ENCODE results near the gene MYPN. TPM values are rescaled to one million over a fixed set of nuclear protein-coding genes. Genes with fewer than 3 reads are reported as not detected.
"Not testable (repeated sequence)": the region's sequence is repeated elsewhere in the genome, so short reads cannot be mapped to it uniquely, and the experiment has no call there.

The MYPN gene
- total RNA-seq, 1 donor from 2014 or later: 9.4 TPM

GRCh38 chr10:68171539-68172080 is 62.3 kb downstream of the MYPN start:
- no peak for DNase-seq

GRCh38 chr10:68172324-68172723 is 63.0 kb downstream of the MYPN start:
- no peak for DNase-seq

- no peak for DNase-seq
Observed at GRCh38 chr10:68175949-68176348, 66.7 kb downstream of the MYPN start.

DNA sequence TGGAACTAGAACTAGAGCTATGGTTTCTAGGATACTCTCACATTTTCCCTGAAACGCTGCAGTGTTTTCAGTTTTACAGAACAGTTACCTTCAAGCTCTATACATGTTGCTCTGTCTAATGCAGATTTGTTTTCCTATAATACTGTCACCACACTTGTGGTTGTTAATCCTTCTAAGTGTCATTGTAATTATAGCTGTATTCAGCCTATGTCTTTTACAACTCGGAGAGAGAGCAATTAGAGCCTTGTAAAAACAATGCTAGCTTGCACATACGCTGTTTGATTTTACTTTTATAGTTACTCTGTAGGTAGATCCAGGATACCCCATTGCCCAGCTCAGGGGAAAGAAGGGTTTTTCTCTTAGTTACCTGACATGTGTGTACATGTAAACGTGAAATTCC is 67.5 kb downstream of the MYPN start:
- DNase-seq: peak; percentile 43

GRCh38 chr10:68178592-68178991 is 69.3 kb downstream of the MYPN start:
- DNase-seq: no peak

GRCh38 chr10:68179016-68179415 is 69.7 kb downstream of the MYPN start:
- DNase-seq: no peak

DNA sequence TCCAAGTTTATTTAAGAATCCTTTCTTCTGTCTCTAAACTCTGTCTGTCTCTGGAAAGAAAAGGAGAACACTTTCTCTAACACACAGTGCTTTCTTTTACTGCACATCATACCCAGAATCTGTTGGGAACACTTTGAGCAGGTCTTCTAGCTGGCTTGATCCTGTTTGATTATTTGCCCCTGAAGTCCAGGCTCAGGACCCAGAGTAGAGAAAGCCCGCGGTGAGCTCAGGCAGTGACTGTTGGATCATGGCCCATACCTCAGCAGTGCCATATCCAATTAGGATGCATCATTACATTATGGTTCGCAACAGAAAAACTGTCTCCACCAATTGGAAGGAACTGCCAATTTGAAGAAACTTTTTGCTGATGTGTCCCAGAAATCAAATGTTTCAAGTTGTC is 71.2 kb downstream of the MYPN start:
- DNase-seq: no peak

DNA sequence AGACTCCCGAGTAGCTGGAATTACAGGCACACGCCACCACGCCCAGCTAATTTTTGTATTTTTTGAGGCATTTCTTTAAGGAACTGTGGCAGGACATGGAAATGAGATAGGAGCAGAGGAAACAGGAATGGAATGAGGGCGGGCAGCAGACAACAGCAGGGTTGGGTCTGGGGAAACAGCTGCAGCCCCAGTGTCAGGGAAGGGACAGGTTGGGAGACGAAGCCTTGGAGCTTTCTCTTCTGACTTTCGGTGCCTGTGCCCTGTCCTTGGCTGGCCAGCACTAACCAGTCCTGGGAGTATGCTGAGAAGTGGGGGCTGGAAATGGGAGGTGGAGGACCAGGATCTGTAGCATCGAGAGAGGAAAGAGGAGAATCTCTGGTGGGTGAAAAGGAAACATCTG is 75.3 kb downstream of the MYPN start:
- DNase-seq: no peak

GRCh38 chr10:68185085-68185484 is 75.8 kb downstream of the MYPN start:
- no peak for DNase-seq

GRCh38 chr10:68188835-68189234 is 79.5 kb downstream of the MYPN start:
- DNase-seq: no peak

DNA sequence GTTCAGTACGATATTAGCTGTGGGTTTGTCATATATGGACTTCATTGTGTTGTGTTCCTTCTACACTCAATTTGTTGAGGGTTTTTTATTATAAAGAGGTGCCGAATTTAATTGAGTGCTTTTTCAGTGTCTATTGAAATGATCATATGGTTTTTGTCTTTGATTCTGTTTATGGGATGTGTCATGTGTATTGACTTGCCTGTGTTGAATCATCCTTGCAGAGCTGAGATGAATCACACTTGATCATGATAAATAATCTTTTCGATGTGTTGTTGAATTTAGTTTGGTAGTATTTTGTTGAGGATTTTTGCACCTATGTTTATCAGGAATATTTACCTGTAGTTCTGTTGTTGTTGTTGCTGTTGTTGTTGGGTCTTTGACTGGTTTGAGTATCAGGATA is 82.8 kb downstream of the MYPN start:
- no peak for DNase-seq

DNA sequence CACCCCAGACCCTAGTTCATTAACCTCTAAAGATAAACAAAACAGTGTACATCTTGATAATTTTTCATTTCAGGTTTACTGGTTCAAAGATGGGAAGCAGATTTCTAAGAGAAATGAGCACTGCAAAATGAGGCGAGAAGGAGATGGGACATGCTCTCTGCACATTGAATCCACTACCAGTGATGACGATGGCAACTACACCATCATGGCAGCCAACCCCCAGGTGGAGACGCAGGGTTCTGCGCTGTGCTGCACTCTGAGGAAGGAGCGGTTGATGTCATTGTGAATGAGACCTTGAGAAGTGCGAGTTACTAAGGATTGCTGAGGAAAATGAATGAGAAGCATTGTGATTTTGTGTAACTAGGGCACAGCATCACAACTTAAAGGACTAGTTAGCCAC is 85.0 kb downstream of the MYPN start:
- no peak for DNase-seq

DNA sequence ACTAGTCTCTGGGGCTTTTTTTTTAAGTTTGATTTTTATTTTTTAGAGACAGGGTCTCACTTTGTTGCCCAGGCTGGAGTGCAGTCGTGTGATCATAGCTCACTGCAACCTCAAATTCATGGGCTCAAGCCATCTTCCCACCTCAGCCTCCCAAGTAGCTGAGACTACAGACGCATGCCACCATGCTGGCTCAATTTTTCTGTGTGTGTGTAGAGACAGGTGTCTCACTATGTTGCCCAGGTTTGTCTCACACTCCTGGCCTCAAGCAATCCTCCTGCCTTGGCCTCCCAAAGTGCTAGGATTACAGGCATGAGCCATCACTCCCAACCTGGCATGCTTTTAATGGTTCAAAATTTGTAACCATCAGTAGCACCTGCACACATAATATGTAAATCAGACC is 86.5 kb downstream of the MYPN start:
- DNase-seq: not testable (repeated sequence)

DNA sequence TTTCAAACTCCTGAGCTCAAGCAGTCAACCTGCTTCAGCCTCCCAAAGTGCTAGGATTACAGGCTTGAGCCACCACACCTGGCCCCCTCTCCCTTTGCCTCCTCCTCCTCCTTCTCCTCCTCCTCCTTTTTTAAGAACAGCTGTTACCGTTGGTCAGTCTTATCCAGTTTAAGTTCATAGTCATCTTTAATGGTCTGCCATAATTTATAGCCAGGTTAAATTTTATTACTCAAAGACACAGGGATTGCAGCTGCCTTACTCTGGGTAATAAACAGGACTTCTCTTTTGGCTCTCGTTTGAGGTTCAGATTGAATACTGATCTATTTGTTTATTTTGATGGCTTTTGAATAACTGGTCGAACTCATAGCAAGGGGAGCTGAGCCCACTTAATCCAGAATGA is 87.4 kb downstream of the MYPN start:
- DNase-seq: no peak

GRCh38 chr10:68202960-68203353 is 93.7 kb downstream of the MYPN start:
- no peak for DNase-seq

GRCh38 chr10:68208424-68209042 is 99.2 kb downstream of the MYPN start:
- DNase-seq: no peak

- no peak for DNase-seq
Observed at GRCh38 chr10:68211669-68212068, 102.4 kb downstream of the MYPN start.

- DNase-seq: no peak
Observed at GRCh38 chr10:68212721-68213352, 103.5 kb downstream of the MYPN start.

GRCh38 chr10:68218786-68219185 is 109.5 kb downstream of the MYPN start:
- DNase-seq: no peak

- DNase-seq: no peak
Observed at GRCh38 chr10:68221196-68221595, 111.9 kb downstream of the MYPN start.

DNA sequence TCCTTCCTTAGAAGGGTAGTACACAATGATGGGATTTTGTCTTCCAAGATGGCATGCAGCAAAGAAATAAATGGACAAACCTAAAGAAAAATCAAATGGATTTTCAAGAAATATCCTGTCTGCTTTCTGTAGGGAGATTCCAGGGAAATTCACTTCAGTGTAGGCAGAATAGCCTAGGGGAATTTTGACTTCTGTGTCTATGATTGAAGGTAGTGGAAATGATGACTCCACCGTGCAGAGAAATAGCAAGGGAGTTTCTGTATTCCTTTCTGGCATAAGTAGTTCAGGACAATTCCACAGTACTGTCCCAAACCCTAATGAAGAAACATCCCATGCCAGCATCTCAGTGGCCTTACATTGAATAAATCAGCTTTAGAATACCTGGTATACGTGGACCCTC is 113.1 kb downstream of the MYPN start:
- no peak for DNase-seq

DNA sequence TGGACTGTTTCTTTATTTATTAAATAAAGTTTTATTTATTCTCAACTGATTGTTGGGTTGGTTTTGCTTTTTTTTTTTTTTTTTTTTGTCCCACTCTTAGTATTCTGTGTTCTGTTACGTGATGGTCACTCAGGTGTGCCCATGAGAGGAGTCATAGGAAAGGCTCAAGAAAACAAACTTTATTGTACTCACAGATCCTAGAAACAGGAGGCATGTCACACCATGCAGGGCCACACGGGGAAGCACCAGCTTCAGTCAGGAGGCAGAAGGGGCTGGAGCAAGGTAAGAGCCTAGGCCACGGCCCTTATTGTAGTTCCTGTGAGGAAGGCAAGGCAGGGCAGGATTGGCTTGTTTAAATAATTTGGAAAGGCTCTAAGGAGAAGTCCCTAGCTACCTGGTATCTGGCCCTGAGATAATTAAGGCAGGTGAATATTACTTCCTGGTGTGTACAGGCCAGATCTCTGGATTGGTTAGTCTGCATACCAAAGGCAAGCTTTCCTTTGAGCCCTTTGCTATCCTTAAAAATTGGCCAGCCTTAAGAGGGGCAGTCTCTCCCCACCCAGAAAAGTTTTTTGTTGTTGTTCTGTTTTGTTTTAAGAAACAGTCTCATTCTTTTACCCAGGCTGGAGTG is 114.4 kb downstream of the MYPN start:
- no peak for DNase-seq

GRCh38 chr10:68224810-68225209 is 115.5 kb downstream of the MYPN start:
- no peak for DNase-seq

DNA sequence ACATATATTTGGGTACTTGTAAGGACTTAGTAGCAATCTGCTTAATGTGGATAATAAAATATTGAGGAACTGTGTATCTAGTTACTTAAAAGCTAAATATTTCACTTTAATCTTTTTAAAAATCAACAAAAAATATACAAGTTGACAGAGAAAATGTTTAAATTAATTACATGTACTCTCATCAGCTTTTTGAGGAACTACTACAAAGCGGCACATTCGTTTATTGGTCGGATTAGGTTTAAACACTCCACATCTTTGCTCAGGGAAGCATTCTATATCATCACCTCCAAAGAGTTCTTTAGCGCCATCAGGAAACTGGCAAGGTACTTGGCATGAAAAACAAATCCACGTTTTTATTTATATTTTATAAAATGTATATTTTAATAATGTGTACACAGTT is 121.0 kb downstream of the MYPN start:
- DNase-seq: no peak

Measured in skin of body (tissue), 2 donors.